Colonic mucosa (tissue), 4 donors: ENCODE data around the gene VIPR2. TPM values are rescaled to one million over a fixed set of nuclear protein-coding genes. Genes with fewer than 3 reads are reported as not detected.
"Not testable (repeated sequence)": the region's sequence is repeated elsewhere in the genome, so short reads cannot be mapped to it uniquely, and the experiment has no call there.

Source experiments
- DNase-seq: peaks from one replicate; pipeline ENCODE4 v3.0.0-alpha.2; 2020
- H3K27ac ChIP-seq: fragments of 200-600 bp; one replicate; pipeline ENCODE4 v1.8.0; 2021
- H3K27me3 ChIP-seq: fragments of 200-600 bp; one replicate; pipeline ENCODE4 v1.8.0; 2021
- H3K36me3 ChIP-seq: fragments of 200-600 bp; one replicate; pipeline ENCODE4 v1.8.0; 2021
- H3K4me1 ChIP-seq: fragments of 200-600 bp; one replicate; pipeline ENCODE4 v1.8.0; 2021; ENCODE audit warnings: mild to moderate bottlenecking
- H3K4me3 ChIP-seq: fragments of 200-600 bp; one replicate; pipeline ENCODE4 v1.8.0; 2021
- H3K9ac ChIP-seq, 2 donors: one replicate each; pipeline ENCODE4 v1.7.0; 2013; ENCODE audit warnings: control low read depth in 2 of 2, low read depth in 2 of 2, low read length in 2 of 2
- H3K9me3 ChIP-seq: fragments of 200-600 bp; one replicate; pipeline ENCODE4 v1.8.0; 2021
- CTCF ChIP-seq: fragments of 200-600 bp; IDR thresholded peaks from one replicate; pipeline ENCODE4 v1.8.0; 2022; ENCODE audit warnings: antibody characterized with exemption, mild to moderate bottlenecking
- intact Hi-C: fragments of 100-400 bp; cut with DNase I; formaldehyde crosslinking; loops from one replicate; pipeline ENCODE4 v1.14.1; 2022
- total RNA-seq, 2 donors: library from RNA; stranded (reverse); fragmentation: NEBNext Ultra II Directional in 1 of 2; extraction: Animal tissue kit (Norgen Biotek cat#: 25700) in 1 of 2; gene quantifications; one replicate each; pipeline ENCODE4 v1.2.1, GENCODE V29; 2021
- donor health status: healthy.
- donor health status: DM: no; HTN: no; CAD: no.
- donor health status: DM: no; HTN: no; CAD: no.

Gene VIPR2
- total RNA-seq, 2 donors from 2014 or later: 0.37 to 1.3 TPM

- Histone ChIP-seq H3K4me1 (no peaks in the 10 kb centered on the region), H3K9ac (no peak overlapping the region), H3K4me3 (no peak overlapping the region), H3K27ac (no peak overlapping the region), H3K27me3 (no peaks in the 10 kb centered on the region), H3K9me3 (no peaks in the 10 kb centered on the region), H3K36me3 (no peaks in the 10 kb centered on the region)
- no peak for TF ChIP-seq CTCF
- intact Hi-C loops: no loop called here
- no peak for DNase-seq
Measured at GRCh38 chr7:159008417-159008816, 136.2 kb downstream of the VIPR2 start.

- DNase-seq: no peak
- no peaks in the 10 kb centered on the region for H3K27me3 ChIP-seq
- H3K9me3 ChIP-seq: no peaks in the 10 kb centered on the region
- no peak overlapping the region for H3K27ac ChIP-seq
- H3K4me3 ChIP-seq: no peak overlapping the region
- no peak for TF ChIP-seq CTCF
- H3K36me3 ChIP-seq: no peaks in the 10 kb centered on the region
- H3K9ac ChIP-seq: no peak overlapping the region
- no peaks in the 10 kb centered on the region for H3K4me1 ChIP-seq
- intact Hi-C loops: no loop called here
Measured at GRCh38 chr7:159007996-159008389, 136.7 kb downstream of the VIPR2 start.

GRCh38 chr7:159007364-159007995 lies 137.2 kb downstream of the VIPR2 start:
- H3K27me3 ChIP-seq: no peaks in the 10 kb centered on the region
- no peaks in the 10 kb centered on the region for H3K36me3 ChIP-seq
- DNase-seq: no peak
- no peak overlapping the region for H3K4me3 ChIP-seq
- no peaks in the 10 kb centered on the region for H3K4me1 ChIP-seq
- TF ChIP-seq CTCF: no peak
- intact Hi-C loops: no loop called here
- no peaks in the 10 kb centered on the region for H3K9me3 ChIP-seq
- no peak overlapping the region for H3K27ac ChIP-seq
- H3K9ac ChIP-seq: no peak overlapping the region

- no peak overlapping the region for H3K4me3 ChIP-seq
- no peak for TF ChIP-seq CTCF
- no peaks in the 10 kb centered on the region for H3K36me3 ChIP-seq
- H3K4me1 ChIP-seq: no peaks in the 10 kb centered on the region
- no peak overlapping the region for H3K27ac ChIP-seq
- no peaks in the 10 kb centered on the region for H3K9me3 ChIP-seq
- no peaks in the 10 kb centered on the region for H3K27me3 ChIP-seq
- intact Hi-C loops: no loop called here
- H3K9ac ChIP-seq: no peak overlapping the region
- no peak for DNase-seq
Measured at GRCh38 chr7:159006610-159007130, 138.0 kb downstream of the VIPR2 start.

- DNase-seq, H3K9me3 ChIP-seq, H3K27me3 ChIP-seq, H3K4me3 ChIP-seq, H3K9ac ChIP-seq, intact Hi-C loops, H3K36me3 ChIP-seq, H3K27ac ChIP-seq, H3K4me1 ChIP-seq: not testable (repeated sequence)
Measured at GRCh38 chr7:159006022-159006609, 138.6 kb downstream of the VIPR2 start.

GRCh38 chr7:159005618-159006017 lies 139.0 kb downstream of the VIPR2 start:
- Histone ChIP-seq H3K4me1 (no peaks in the 10 kb centered on the region), H3K36me3 (no peaks in the 10 kb centered on the region), H3K9ac (no peak overlapping the region), H3K27ac (no peak overlapping the region), H3K27me3 (no peaks in the 10 kb centered on the region), H3K4me3 (no peak overlapping the region), H3K9me3 (no peaks in the 10 kb centered on the region)
- DNase-seq: no peak
- intact Hi-C loops: no loop called here
- TF ChIP-seq CTCF: no peak
